Activated CD8-positive, alpha-beta memory T cell treated with anti-CD3 and anti-CD28 coated beads for 36 hours (primary cell): Measurements from ENCODE around the gene RANGAP1. TPM values are rescaled to one million over a fixed set of nuclear protein-coding genes. Genes with fewer than 3 reads are reported as not detected.
"Not testable (repeated sequence)": the region's sequence is repeated elsewhere in the genome, so short reads cannot be mapped to it uniquely, and the experiment has no call there.

Source experiments
- CTCF ChIA-PET: fragments of 350-600 bp; sonication (Branson Sonifier 250); formaldehyde crosslinking; loops from one replicate; lab custom pipeline; 2021; ENCODE audit warnings: antibody characterized with exemption; lab: Charles Lee
- POLR2A ChIA-PET: fragments of 350-600 bp; sonication (Branson Sonifier 250); formaldehyde crosslinking; loops from one replicate; lab custom pipeline; 2021; ENCODE audit warnings: antibody characterized with exemption; lab: Charles Lee
- total RNA-seq, 2 experiments: library from RNA; stranded (reverse); gene quantifications; one replicate each; pipeline ENCODE4 v1.2.3, GENCODE V29; 2021

The RANGAP1 gene
- total RNA-seq, 2 experiments from 2014 or later = 176 to 178 TPM

DNA sequence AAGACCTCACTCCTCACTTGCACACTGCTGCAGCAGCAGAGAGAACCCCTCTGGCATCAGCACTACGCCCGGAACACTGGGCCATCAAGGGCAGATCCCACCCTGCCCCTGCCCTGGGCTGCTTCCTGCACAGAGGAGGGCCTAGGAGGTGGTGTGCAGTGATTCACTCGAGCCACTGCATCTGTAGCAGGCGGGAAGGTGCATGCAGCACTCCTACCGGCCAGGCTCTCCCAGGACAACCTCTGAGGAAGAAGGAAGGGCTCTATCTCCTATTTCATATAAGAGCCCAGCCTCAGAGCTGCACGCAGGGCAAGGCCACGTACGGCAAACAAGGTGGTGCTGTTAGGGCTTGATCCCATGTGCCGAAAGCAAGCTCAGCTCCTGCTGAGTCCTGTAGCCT is 14.2 kb downstream of the RANGAP1 start:
- CTCF ChIA-PET = no interaction called here
- POLR2A ChIA-PET = no interaction called here

DNA sequence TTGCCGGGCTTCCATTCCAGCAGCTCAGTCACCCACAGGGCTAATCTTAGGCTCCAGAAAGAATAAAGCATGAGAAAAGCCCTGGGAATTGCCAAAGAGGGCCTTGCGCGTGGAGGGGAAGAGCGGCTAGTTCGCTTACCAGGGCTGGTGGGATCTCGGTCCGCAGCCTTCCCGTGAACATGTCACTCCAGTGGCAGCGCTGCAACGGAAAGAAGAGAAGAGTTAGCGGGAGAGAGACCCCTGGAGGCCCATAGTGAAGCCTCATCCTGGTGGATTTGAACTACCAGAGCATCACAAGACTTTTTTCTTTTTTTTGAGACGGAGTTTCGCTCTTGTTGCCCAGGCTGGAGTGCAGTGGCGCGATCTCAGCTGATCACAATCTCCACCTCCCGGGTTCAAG is 18.0 kb downstream of the RANGAP1 start:
- ChIA-PET POLR2A (no interaction called here), CTCF (no interaction called here)

DNA sequence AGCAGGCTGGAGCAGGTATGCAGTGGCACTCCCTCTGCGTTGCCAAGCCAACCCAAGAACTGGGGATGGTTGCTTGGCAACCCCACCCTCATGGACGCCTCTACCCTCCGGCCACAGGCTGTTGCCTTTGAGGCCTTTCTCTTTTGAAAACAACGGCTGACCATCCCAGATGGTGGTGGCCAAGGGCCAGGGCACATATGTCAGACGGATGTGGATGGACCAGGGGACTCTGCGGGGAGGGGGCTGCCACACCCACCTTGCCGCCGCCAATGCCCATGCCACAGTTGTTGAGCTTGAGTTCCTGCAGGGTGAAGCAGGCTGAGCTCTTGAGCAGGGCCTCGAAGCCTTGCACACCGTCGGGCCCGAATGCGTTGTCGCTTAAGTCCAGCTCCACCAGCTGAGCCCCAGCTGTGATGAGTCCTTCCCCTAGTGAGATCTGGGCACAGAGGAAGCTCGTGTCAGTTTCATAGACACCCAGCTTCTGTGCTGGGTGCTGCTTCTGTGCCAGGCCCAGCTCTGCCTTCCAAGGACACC is 21.5 kb downstream of the RANGAP1 start:
- ChIA-PET POLR2A (interaction anchor here (0.5 kb wide), 1 partner anchor 20 kb away, joined by 3 read pairs; no protein-coding TSS in a partner anchor), CTCF (interaction anchor here (1.3 kb wide), 1 partner anchor 27 kb away, joined by 3 read pairs; no protein-coding TSS in a partner anchor)

DNA sequence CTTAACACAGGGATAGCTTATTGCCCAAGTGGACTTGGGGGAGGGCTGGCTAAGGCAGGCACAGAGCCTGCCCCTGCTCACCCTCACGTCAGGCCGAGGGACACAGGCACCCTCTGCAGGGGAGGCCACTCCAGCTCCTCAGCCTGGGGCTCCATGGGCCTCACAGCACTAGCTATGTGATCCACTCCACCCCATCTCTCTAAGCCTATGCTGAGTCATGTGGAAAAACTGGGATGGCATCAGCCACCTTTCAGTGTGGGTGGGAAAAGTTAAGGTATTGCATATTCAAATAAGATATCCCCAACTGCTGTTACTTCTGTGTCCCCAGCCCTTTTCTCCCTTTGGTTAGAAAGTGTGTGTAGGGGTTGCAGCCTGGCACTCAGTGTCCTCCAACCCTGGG is 22.3 kb downstream of the RANGAP1 start:
- ChIA-PET POLR2A (interaction anchor here (0.7 kb wide), 1 partner anchor 96 kb away, joined by 3 read pairs; no protein-coding TSS in a partner anchor), CTCF (interaction anchor here (1.3 kb wide), 1 partner anchor 26 kb away, joined by 3 read pairs; no protein-coding TSS in a partner anchor)

DNA sequence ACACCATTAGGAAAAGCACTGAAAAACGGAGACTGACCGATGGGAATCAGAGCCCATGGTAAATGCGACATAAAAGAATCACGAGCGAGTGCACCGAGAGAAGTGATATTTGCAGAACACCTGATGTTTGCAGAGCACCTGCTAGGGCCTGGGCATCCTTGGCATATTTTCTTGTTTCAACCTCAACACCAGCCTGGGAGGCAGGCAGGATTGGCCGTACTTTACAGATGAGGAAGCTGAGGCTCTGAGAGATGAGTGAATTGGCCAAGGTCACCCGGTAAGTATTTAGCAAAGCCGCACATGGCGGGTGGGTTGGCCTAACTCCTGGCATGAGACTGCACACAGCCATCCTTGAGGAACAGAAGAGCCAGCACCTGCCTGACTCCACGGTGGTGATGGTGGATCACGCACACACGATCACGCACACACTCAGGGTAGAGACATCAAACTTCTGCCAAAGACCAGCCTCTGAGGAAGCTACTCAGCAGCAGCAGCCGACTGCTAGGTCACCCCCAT is 23.7 kb downstream of the RANGAP1 start:
- POLR2A ChIA-PET = no interaction called here
- CTCF ChIA-PET = no interaction called here

DNA sequence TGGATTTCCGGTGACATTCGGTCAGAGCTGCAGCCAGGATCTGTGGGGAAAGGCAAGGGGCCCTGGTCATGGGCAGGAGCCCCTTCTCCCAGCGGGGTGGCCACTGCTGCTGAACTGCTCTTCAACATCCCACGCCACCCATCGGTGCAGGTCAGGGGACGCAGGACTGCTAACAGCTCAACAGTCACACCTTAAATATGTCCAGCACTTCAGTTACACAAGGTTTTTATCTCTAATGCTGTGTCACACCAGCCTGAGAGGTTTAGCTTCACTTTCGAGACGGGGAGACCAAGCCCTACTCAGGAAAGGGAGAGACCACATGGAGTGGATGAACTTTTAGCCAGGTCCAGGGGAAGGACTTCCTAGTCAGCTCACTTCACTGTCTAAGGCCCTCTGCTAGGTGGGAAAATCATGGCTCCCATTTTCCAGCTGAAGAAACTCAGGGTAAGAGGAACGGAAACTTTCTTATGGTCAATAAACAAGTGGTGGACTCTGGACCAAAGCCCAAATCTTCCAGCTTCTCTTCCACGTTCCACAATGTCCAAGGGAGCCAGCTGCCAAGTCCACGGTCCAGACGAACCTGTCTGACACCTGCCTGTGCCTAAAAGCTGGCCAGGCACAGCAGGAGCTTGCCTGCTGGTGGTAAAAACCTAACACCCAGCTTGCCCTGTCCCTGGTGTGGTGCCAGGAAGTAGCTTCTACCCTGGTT is 24.3 kb downstream of the RANGAP1 start:
- POLR2A ChIA-PET = interaction anchor here (0.7 kb wide), 1 partner anchor 10 kb away, joined by 3 read pairs; no protein-coding TSS in a partner anchor
- CTCF ChIA-PET = no interaction called here

DNA sequence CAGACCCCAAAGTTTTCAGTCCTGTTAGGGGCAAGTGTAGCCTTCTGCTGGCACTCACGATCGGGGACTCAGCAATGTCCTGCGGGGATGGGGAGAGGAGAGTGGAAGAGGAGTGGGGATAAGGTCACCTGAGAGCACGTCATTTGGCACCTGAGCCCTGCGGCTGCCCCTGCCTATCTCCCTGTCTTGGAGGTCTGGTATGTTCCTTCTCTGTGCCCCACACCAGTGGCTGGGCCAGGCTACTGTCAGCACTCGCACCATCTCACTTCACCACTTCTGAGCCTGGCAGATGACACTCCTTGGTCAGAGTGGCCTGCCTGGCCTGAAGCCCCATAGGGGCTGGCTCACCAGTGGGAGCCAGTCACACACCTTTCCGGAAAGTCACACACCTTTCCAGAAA is 25.1 kb downstream of the RANGAP1 start:
- POLR2A ChIA-PET = interaction anchor here (0.6 kb wide), 1 partner anchor 23 kb away, joined by 4 read pairs; no protein-coding TSS in a partner anchor
- CTCF ChIA-PET = no interaction called here

DNA sequence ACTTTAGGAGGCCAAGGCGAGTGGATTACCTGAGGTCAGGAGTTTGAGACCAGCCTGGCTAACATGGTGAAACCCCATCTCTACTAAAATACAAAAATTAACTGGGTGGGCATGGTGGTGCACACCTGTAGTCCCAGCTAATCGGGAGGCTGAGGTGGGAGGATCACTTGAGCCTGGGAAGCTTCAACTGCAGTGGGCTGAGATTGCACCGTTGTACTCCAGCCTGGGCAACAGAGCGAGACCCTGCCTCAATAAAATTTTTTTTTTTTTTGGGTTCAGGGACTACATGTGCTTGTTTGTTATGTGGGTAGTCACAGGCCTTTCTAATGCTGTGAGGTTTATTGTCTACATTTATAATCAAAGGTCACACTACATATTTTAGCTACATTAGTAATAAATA is 26.2 kb downstream of the RANGAP1 start:
- POLR2A ChIA-PET = not testable (repeated sequence)
- CTCF ChIA-PET = interaction anchor here (1.1 kb wide), 1 partner anchor 22 kb away, joined by 3 read pairs; no protein-coding TSS in a partner anchor

DNA sequence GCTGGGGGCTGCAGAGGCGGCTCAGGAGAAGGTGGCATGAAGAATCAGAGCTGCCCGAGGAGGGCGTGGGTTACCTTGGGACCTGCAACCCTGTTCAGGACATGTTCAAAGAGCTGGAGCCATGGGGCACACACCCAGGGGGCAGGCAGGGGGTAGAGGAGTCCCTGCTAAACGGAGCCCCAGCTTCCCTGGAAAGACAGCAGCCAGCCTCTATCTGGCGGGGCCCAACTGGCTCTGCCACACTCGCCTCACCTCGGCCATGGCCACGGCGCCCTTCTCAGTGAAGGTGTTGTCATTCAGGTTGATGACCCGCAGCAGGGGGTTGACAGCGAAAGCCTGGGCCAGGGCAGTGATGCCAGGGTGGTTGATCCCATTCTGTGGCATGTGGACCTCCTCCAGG is 28.3 kb downstream of the RANGAP1 start:
- ChIA-PET POLR2A (interaction anchor here (0.6 kb wide), 1 partner anchor 283 kb away, joined by 3 read pairs; no protein-coding TSS in a partner anchor), CTCF (no interaction called here)

DNA sequence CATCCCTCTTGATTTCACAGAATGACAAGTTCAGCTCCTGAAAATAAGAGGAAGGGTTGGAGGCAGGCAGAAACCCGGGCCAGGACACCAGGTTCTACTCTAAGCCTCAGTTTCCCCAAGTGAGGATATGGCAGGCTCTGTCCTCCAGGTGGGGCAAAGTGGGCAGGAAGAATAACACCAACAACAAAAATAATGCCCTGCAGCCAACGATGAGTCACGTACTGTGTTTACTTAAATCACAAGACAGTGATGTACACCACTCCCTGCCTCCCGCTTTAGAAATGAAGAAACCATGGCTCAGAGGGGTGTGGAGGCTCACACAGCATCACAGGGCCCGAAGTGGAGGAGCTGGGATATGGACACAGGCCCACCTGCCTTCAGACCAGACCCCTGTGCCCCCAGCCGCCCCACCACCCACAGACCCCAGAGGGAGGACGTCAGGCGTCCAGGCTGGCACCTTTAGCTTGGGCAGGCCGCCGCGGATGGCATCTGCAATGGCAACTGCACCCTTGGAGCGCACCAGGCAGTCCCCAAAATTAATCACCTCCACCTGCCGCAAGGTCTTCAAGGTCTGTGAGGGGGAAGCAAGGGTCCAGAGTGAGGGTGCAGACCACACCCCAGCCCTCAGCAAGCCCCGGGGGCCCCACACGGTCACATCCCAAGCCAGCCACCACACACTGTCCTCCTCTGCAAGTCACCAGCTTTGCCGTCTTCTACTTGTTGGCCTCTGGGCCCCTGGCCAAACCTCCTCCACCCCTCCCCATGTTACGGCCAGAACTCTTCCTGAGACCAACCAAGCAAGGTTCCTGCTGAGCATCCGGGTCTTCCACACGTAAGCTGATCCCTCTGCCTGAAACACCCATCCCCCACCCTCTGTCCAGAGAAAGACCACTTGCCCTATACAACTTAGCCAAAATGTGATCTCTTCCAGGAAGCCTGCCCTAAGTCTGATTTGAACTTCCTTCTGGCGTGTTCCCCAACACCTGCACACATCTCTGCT is 29.4 kb downstream of the RANGAP1 start:
- CTCF ChIA-PET = interaction anchor here (0.9 to 1.0 kb wide), 2 partner anchors 11 to 19 kb away, joined by 3 to 4 read pairs; no protein-coding TSS in a partner anchor
- POLR2A ChIA-PET = no interaction called here

DNA sequence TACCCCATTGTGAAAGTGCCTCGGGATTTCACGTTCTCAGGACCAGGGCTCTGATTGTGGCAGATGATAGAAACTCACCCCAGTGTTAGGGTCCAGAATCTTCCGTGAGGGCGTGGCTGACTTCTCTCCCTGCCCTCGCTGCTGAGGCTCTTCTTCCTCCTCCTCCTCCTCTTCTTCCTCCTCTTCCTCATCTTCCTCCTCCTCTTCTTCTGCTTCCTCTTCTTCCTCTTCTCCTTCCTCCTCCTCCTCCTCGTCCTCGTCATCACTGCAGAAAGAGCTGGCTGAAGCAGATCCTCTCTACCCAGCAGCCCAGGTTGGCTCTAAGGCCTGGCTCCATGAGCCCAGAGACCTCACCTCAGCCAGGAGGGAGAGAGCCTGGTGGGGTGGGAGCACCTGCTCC is 31.8 kb downstream of the RANGAP1 start:
- POLR2A ChIA-PET = no interaction called here
- CTCF ChIA-PET = no interaction called here

DNA sequence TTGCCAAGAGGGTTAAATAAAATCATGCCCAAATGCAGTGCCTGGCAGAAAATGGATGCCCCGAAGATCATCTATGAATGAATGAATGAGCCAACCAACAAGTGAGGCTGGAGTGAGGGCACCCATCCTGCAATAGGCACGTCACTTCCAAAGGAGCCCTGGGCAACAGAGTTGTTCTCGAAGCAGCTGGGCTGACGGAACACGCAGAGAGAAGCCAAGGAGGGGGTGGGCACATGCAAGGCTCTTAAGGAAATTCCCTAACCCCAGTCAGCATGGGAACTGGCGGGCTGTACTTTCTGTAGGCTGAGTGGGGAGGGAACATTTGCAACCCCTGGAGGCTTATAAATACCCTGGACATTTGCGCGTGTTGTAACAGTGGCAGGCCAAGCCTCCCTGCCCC is 33.6 kb downstream of the RANGAP1 start:
- ChIA-PET CTCF (no interaction called here), POLR2A (interaction anchor here (0.8 kb wide), 1 partner anchor 9 kb away, joined by 3 read pairs; no protein-coding TSS in a partner anchor)

DNA sequence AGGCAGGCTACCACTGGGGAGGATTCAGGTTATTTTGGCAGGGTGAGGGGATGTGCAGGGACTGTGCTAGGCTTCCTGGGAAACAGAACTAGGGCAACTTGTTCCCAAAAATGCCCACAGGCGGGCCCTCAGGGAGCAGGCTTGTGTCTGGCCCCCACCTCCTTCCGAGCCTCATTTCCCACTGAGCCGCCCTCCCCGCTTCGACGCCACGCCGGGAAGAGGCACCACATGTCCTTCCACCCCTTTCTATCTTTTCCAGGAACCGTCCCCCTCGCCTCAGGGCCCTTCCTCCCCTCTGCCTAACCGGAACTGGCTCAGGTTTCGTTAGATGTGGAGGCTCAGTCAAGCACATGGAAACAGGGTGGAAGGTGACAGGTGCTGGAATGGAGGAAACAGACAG is 35.9 kb downstream of the RANGAP1 start:
- CTCF ChIA-PET = no interaction called here
- POLR2A ChIA-PET = no interaction called here

DNA sequence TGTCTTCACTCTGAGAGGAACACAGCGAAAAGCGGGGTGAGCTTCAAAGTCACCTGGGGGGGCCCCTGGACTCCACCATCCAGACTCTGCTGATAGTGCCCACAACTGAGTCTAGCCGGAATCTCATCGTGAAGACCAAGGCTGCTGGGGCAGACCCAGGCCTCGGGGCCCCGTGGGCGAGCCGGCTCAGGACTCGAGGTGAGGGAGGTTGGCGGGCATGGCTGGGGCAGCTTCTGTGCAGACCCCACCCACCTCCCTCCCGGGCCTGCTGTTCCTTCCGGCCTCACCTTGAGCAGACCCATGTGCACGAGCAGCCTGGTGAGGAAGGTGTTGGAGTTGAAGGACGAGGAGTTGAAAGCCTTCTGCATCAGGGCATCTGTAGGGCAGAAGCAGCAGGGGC is 36.5 kb downstream of the RANGAP1 start:
- POLR2A ChIA-PET = interaction anchor here (0.6 kb wide), 1 partner anchor 152 kb away, joined by 3 read pairs; no protein-coding TSS in a partner anchor
- CTCF ChIA-PET = no interaction called here

DNA sequence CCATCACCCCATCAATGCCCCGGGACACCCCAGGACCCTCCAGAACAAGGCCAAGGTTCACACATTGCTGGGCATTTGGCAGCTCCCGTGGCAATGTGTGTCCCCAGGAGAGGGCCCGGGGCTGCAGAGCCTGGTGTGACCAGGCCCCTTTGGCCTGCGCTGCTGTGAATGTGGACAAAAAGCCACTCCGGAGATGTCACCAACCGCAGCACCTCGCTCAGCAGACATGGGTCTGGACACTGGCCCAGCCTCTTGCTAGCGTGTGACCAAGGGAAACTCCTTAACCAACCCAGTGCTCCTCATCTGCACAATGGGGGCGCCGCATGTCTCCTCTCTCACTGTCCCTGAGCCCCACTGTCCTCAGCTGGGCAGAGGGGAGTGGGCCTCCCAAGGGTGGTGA is 37.2 kb downstream of the RANGAP1 start:
- POLR2A ChIA-PET = interaction anchor here (0.6 kb wide), 1 partner anchor 151 kb away, joined by 3 read pairs; no protein-coding TSS in a partner anchor
- CTCF ChIA-PET = interaction anchor here (1.3 kb wide), 1 partner anchor 11 kb away, joined by 4 read pairs; no protein-coding TSS in a partner anchor

DNA sequence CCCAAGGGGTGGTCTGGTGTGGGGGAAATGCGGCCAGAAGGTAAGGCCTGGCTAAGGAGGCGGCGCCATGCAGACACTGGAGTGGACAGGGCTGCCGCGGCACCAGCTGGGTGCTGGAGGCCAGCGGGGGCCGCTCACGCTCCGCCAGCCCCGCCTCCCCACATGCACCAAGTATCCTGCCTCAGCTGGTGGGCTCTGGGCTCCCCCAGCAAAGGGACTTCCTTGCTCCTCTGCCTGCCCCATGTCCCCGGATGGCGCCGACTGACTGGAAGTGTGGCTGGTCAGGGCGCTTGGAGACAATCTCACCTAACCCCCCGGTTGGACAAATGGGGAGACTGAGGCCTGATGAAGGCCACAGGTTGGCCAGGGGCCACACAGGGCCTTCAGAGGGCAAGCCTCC is 37.7 kb downstream of the RANGAP1 start:
- CTCF ChIA-PET = interaction anchor here (1.3 kb wide), 1 partner anchor 11 kb away, joined by 4 read pairs; no protein-coding TSS in a partner anchor
- POLR2A ChIA-PET = no interaction called here

DNA sequence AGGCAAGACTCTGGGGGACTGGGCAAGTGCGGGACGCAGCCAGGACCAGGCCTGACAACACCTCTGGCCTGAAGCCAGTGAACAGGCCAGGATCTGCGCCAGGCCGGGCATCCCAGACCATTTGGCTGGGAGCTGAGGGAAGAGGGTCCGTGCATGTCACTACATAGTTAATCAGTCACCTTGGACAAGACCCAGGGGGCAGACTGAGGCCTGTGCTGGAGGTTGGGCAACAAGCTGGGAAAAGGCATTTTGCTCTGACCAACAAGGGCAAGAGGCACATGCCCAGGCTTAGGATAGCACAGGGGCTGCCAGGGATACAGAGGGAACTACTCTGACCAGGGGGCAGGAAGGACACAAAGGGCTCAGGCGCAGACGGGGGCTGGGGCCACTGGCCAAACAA is 38.3 kb downstream of the RANGAP1 start:
- CTCF ChIA-PET = interaction anchor here (1.3 kb wide), 1 partner anchor 10 kb away, joined by 4 read pairs; no protein-coding TSS in a partner anchor
- POLR2A ChIA-PET = no interaction called here

DNA sequence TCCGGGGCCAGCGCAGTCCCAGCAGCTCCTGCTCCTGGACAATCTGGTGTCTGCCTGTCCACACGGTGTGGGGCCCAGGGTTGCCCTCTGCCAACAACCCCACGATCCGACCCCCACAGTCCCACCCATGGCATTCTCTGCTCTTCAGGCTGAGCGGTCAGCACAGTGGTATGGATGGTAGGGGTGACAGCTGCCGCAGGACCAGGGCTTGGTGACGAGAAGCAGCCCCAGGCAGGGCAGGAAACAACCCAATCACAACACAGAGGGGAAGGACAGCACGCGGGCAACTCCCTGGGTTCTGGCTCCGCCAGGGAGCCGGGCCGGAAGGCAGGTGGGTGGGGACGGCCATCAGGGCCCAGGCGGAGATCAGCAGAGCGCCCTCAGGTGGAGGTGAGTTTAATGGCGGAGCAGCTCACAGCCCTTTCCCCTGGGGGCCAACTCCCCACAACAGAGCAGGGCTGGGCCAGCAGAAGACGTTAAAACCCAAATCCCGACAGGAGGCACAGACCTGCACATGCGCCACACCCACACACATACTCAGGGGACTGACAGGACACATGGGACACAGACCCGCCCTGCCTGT is 40.0 kb downstream of the RANGAP1 start:
- CTCF ChIA-PET = interaction anchor here (1.5 kb wide), 1 partner anchor 10 kb away, joined by 4 read pairs; no protein-coding TSS in a partner anchor

More for the DNA sequence above, 40.0 kb downstream of the RANGAP1 start:
- POLR2A ChIA-PET = interaction anchor here (0.9 kb wide), 1 partner anchor 15 kb away, joined by 5 read pairs; no protein-coding TSS in a partner anchor
